GM12873 (cell line): ENCODE data around the gene FAM13B.

ENCODE experiments used
- CTCF ChIP-seq: IDR thresholded peaks from 2 replicates; pipeline ENCODE4 v1.5.1; 2012; ENCODE audit warnings: low read depth, mild to moderate bottlenecking, moderate library complexity, low read length, control low read depth; ENCODE audit not compliant: insufficient read depth; ENCODE audit errors: missing control alignments

FAM13B gene

GRCh38 chr5:138011991-138012390 lies 20.9 kb downstream of the FAM13B start:
- TF ChIP-seq CTCF, result no peak

GRCh38 chr5:138000102-138000723 lies 32.7 kb downstream of the FAM13B start:
- no peak for TF ChIP-seq CTCF

GRCh38 chr5:137997726-137998213 lies 35.1 kb downstream of the FAM13B start:
- no peak for TF ChIP-seq CTCF

- TF ChIP-seq CTCF, result no peak
These were observed 37.1 kb downstream of the FAM13B start for GRCh38 chr5:137995749-137996128.

- no peak for TF ChIP-seq CTCF
These were observed 37.7 kb downstream of the FAM13B start for GRCh38 chr5:137995077-137995748.

- TF ChIP-seq CTCF, result no peak
These were observed 38.3 kb downstream of the FAM13B start for GRCh38 chr5:137994556-137994955.

- TF ChIP-seq CTCF, result no peak
These were observed 43.5 kb downstream of the FAM13B start for GRCh38 chr5:137989419-137989818.
